ENCODE measurements around the gene TACR1. TPM values are rescaled to one million over a fixed set of nuclear protein-coding genes. Genes with fewer than 3 reads are reported as not detected.
"Not testable (repeated sequence)": the region's sequence is repeated elsewhere in the genome, so short reads cannot be mapped to it uniquely, and the experiment has no call there.

Gene TACR1
- total RNA-seq, 1 donor from 2014 or later = not detected

DNA sequence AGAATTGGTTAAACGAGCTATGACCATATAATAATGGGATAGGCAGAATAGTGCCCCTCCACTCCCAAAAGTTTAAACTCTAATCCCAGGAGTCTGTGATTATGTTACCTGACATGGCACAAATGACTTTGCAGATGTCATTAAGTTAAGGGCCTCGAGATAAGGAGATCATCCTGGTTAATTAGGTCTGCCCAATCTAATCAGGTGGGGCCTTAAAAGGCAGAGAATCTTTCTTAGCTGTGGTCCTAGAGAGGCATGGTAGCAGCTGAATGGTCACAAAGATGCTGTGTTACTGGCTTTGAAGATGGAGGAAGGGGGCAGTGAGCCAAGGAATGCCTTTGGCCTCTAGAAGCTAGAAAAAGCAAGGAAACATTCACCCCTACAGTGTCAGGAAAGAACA lies 31.1 kb downstream of the TACR1 start:
- TF ChIP-seq, protein P1, sequence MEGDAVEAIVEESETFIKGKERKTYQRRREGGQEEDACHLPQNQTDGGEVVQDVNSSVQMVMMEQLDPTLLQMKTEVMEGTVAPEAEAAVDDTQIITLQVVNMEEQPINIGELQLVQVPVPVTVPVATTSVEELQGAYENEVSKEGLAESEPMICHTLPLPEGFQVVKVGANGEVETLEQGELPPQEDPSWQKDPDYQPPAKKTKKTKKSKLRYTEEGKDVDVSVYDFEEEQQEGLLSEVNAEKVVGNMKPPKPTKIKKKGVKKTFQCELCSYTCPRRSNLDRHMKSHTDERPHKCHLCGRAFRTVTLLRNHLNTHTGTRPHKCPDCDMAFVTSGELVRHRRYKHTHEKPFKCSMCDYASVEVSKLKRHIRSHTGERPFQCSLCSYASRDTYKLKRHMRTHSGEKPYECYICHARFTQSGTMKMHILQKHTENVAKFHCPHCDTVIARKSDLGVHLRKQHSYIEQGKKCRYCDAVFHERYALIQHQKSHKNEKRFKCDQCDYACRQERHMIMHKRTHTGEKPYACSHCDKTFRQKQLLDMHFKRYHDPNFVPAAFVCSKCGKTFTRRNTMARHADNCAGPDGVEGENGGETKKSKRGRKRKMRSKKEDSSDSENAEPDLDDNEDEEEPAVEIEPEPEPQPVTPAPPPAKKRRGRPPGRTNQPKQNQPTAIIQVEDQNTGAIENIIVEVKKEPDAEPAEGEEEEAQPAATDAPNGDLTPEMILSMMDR (conservative IDR thresholded peaks at IDR 0.05; ENCODE audit: low read depth, low read length) = no peak
- H3K4me3 ChIP-seq (ENCODE audit: low read depth, low read length) = no peak overlapping the region
- no peak for DNase-seq (ENCODE audit: low read depth)

DNA sequence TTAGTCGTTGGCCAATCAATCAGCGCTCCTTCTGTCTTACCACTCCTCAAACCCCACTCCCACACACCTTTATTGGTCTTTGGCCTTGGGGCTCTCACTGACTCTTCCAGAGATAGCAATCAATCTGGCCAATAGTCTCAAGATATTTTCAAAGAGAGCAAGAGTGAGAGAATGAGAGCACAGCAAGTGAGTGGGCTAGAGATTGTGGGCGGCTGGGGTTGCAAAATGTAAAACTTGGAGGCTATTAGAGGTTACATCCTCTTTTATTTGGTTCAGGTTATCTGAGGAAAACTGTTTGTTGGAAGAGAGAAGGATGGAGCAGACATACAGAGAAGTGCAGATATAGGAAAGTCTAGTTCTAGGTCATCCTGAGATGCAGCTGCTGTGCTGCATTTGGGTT lies 32.8 kb downstream of the TACR1 start:
- DNase-seq (ENCODE audit: low read depth) = no peak
- H3K4me3 ChIP-seq (ENCODE audit: low read depth, low read length) = no peak overlapping the region
- TF ChIP-seq, protein P1 (conservative IDR thresholded peaks at IDR 0.05; ENCODE audit: low read depth, low read length) = no peak

DNA sequence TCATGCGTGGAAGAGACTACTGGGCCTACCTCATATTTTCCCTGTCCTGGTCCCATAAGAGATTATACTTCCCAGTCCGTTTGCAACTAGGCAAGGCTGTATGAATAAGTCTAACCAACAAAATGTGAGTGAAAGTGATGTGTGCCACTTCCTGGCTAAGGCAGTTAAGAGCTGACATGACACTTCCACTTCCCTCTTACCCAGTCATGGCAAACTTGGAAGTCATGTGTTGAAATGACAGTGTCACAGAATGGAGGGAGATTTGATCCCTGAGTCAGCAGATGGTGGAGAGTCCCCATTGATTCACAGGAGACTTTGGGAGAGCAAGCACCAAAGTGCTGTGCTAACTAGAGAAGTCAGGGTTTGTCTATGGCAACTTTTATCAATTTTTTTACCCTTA lies 36.4 kb downstream of the TACR1 start:
- TF ChIP-seq, protein P1 (conservative IDR thresholded peaks at IDR 0.05; ENCODE audit: low read depth, low read length) = no peak
- no peak for DNase-seq (ENCODE audit: low read depth)
- no peak overlapping the region for H3K4me3 ChIP-seq (ENCODE audit: low read depth, low read length)

DNA sequence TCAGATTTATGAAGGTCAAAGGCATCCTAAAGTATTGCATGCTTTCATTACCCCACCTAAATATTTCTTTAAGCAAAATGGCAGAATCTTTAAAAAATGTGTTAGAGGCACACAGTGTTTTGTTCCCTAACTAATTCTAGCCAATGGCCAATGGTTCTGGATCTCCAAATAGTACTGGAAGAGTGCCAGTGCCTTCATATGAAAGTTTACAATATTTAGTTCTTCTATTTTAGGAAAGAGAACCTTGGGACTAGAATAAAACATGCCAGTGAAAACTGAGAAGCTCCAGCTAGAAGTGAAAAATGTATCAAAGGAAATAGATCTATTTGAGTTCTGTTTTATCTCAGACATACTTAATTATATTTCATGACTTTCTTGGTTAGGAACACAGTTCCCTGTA lies 37.1 kb downstream of the TACR1 start:
- no peak for DNase-seq (ENCODE audit: low read depth)
- TF ChIP-seq, protein P1 (conservative IDR thresholded peaks at IDR 0.05; ENCODE audit: low read depth, low read length) = no peak
- H3K4me3 ChIP-seq (ENCODE audit: low read depth, low read length) = no peak overlapping the region

DNA sequence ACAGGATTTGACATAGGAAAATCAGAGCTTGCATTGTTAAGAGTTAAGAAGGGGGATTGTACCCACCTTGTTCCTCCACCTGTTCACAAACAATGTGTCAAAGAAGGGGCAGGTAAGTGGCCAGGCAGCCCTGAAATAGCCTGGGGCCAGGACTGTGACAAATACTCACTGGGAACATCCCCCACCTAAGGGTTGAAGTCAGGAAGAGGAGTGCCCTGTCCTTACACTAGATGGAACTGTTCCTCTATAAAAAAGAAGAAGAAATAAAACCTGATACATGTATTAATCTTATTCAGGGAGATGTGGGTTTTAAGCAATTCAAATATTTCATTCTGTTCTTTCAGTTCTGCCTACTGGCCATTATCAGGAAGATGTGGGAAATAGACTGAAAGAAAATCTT lies 41.9 kb downstream of the TACR1 start:
- H3K4me3 ChIP-seq (ENCODE audit: low read depth, low read length) = no peak overlapping the region
- TF ChIP-seq, protein P1 (conservative IDR thresholded peaks at IDR 0.05; ENCODE audit: low read depth, low read length) = peak; percentile 25
- no peak for DNase-seq (ENCODE audit: low read depth)

DNA sequence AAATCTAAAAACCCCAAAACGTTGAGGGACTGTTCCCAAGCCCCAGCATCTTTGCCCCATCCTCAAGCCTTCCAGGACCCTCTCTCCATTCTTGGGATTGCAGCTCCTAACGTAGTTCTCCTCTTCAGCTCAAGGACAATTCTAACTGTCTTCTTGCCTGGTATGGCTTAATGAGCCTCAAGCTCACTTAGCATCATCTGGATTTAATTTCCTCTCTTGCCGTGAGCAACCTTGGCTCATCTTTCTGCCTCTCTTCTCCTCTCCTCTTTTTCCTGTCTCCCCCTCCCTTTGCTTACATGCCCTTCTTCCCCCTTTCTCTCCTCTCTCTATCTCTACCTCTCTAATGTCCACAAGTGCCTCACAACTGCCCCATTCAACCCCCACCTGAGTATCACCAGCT lies 44.2 kb downstream of the TACR1 start:
- no peak for DNase-seq (ENCODE audit: low read depth)
- TF ChIP-seq, protein P1 (conservative IDR thresholded peaks at IDR 0.05; ENCODE audit: low read depth, low read length) = no peak
- no peak overlapping the region for H3K4me3 ChIP-seq (ENCODE audit: low read depth, low read length)

DNA sequence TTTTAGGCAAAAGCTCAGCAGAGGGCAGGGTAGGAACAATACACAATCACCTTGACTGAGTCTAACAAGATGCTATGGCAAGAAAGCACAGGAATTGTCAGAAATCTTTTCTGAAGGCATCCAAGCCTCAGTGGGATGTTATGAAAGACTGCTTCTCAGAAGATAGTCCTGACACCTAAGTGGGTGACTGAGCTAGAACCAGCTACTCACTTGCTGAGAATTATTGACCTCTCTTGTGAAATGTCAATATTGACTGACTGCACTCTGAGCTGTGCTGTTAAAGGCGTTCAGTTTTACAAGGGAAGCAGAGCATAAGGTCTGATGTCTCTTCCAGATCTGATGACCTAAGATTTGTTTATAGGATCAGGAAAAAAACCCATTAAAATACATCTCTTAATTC lies 46.1 kb downstream of the TACR1 start:
- H3K4me3 ChIP-seq (ENCODE audit: low read depth, low read length) = no peak overlapping the region
- TF ChIP-seq, protein P1 (conservative IDR thresholded peaks at IDR 0.05; ENCODE audit: low read depth, low read length) = no peak
- no peak for DNase-seq (ENCODE audit: low read depth)

DNA sequence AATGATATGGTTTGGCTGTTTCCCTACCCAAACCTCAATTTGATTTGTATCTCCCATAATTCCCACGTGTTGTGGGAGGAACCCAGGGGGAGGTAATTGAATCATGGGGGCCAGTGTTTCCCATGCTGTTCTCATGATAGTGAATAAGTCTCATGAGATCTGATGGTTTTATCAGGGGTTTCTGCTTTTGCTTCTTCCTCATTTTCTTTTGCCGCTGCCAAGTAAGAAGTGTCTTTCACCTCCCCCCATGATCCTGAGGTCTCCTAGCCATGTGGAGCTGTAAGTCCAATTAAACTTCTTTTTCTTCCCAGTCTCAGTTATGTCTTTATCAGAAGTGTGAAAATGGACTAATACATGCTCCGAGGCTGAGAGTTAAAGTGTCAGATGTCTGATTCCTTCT lies 47.1 kb downstream of the TACR1 start:
- H3K4me3 ChIP-seq (ENCODE audit: low read depth, low read length); DNase-seq (ENCODE audit: low read depth): not testable (repeated sequence)

DNA sequence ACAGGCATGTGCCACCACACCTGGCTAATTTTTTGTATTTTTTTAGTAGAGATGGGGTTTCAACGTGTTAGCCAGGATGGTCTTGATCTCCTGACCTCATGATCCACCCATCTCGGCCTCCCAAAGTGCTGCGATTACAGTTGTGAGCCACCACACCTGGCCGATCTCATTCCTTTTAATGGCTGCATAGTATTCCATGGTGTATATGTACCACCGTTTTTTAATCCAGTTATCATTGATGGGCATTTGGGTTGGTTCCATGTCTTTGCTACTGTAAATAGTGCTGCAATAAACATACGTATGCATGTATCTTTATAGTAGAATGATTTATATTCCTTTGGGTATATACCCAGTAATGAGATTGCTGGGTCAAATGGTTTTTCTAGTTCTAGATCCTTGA lies 51.4 kb downstream of the TACR1 start:
- H3K4me3 ChIP-seq (ENCODE audit: low read depth, low read length) = not testable (repeated sequence)

More for the DNA sequence above, 51.4 kb downstream of the TACR1 start:
- not testable (repeated sequence) for DNase-seq (ENCODE audit: low read depth)
